ENCODE data around the gene CDK2. TPM values are rescaled to one million over a fixed set of nuclear protein-coding genes. Genes with fewer than 3 reads are reported as not detected.
"Not testable (repeated sequence)": the region's sequence is repeated elsewhere in the genome, so short reads cannot be mapped to it uniquely, and the experiment has no call there.

The CDK2 gene
- 10 to 100 TPM in 1 of 2 donors, 1 to 10 TPM in 1; 5.4 to 13.8 TPM for total RNA-seq

GRCh38 chr12:55966408-55967281, at the start of gene CDK2:
Gene CDK2 (plus strand): TSS chr12:55966830. CDS start chr12:55967009, 179 bp downstream.
- H3K4me1 ChIP-seq = peaks cover 0 to 17% of the 10 kb centered on the region in 2 donors
- H3K27me3 ChIP-seq = no peaks in the 10 kb centered on the region
- no peaks in the 10 kb centered on the region for H3K36me3 ChIP-seq
- TF ChIP-seq CTCF (IDR thresholded peaks at IDR 0.05) = no peak
- H3K9me3 ChIP-seq = no peaks in the 10 kb centered on the region
- H3K4me3 ChIP-seq = peak within 1 kb of the TSS; percentile 70 to 80
- DNase-seq (ENCODE audit: low spot score) = peak; percentile 96
- H3K27ac ChIP-seq = peak within 1 kb of the TSS; percentile 77 to 83

GRCh38 chr12:55919032-55919431, 47.6 kb upstream of the CDK2 start:
- not testable (repeated sequence) for H3K4me3 ChIP-seq; H3K36me3 ChIP-seq; H3K27ac ChIP-seq; H3K4me1 ChIP-seq; H3K27me3 ChIP-seq; DNase-seq (ENCODE audit: low spot score); H3K9me3 ChIP-seq

GRCh38 chr12:55922126-55922525, 44.5 kb upstream of the CDK2 start:
- no peak for TF ChIP-seq CTCF (IDR thresholded peaks at IDR 0.05)
- no peak overlapping the region for H3K4me3 ChIP-seq
- no peaks in the 10 kb centered on the region for H3K27me3 ChIP-seq

GRCh38 chr12:55923648-55924047, 43.0 kb upstream of the CDK2 start:
- not testable (repeated sequence) for DNase-seq (ENCODE audit: low spot score); H3K9me3 ChIP-seq; H3K36me3 ChIP-seq; H3K4me3 ChIP-seq; H3K27ac ChIP-seq; H3K27me3 ChIP-seq
- H3K4me1 ChIP-seq = peaks cover 0 to 21% of the 10 kb centered on the region in 2 donors

More at GRCh38 chr12:55922126-55922525, 44.5 kb upstream of the CDK2 start:
- DNase-seq (ENCODE audit: low spot score) = no peak
- no peaks in the 10 kb centered on the region for H3K36me3 ChIP-seq
- H3K4me1 ChIP-seq = peaks cover 0 to 13% of the 10 kb centered on the region in 2 donors
- no peak overlapping the region for H3K27ac ChIP-seq
- no peaks in the 10 kb centered on the region for H3K9me3 ChIP-seq

- no peak for DNase-seq (ENCODE audit: low spot score)
- no peak for TF ChIP-seq CTCF (IDR thresholded peaks at IDR 0.05)
- H3K4me3 ChIP-seq = no peak overlapping the region
- no peaks in the 10 kb centered on the region for H3K27me3 ChIP-seq
- H3K9me3 ChIP-seq = no peaks in the 10 kb centered on the region
- no peak overlapping the region for H3K27ac ChIP-seq
- no peaks in the 10 kb centered on the region for H3K36me3 ChIP-seq
- peaks cover 0 to 32% of the 10 kb centered on the region in 2 donors for H3K4me1 ChIP-seq
These were observed 41.3 kb upstream of the CDK2 start for GRCh38 chr12:55925371-55925770.

GRCh38 chr12:55925870-55926737, 40.5 kb upstream of the CDK2 start:
- H3K27me3 ChIP-seq = no peaks in the 10 kb centered on the region
- no peaks in the 10 kb centered on the region for H3K9me3 ChIP-seq
- peak overlapping the region; percentile 94 to 99 for H3K27ac ChIP-seq
- DNase-seq (ENCODE audit: low spot score) = no peak
- H3K4me1 ChIP-seq = peaks cover 0 to 35% of the 10 kb centered on the region in 2 donors
- no peaks in the 10 kb centered on the region for H3K36me3 ChIP-seq
- peak overlapping the region; percentile 78 to 93 for H3K4me3 ChIP-seq
- TF ChIP-seq CTCF (IDR thresholded peaks at IDR 0.05) = no peak
